Activated CD4-positive, alpha-beta T cell treated with anti-CD3 and anti-CD28 coated beads, Interleukin-2, amount 50 U/mL, for 24 hours (primary cell): ENCODE results near the gene SRRM2.
"Not testable (repeated sequence)": the region's sequence is repeated elsewhere in the genome, so short reads cannot be mapped to it uniquely, and the experiment has no call there.

Experiments used
- DNase-seq, 2 donors: peaks; one replicate each; pipeline ENCODE4 v3.0.0-alpha.2; 2020; ENCODE audit warnings: low read depth in 1 of 2, low spot score in 1 of 2

The SRRM2 gene

GRCh38 chr16:2713985-2714774 lies 38.3 kb upstream of the SRRM2 start:
- no peak for DNase-seq

DNA sequence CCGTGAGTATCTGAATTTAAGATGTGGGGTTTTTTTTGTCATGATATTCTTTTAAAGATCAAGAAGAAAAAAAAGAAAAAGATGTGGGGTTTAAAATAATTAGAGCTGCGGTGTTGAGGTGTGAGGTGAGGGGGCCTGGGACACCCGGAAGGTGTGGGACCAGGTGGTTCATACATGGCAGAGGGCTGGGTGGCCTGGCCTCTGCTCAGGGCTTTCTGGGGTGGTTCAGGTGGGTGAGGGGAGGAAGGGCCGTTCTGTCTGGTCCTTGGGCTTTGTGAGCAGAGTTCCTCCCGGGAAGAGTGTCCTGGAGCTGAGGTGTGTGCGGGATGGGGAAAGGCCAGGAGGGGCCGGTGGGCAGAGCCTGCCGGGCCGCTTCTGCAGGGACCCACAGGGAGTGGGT lies 37.4 kb upstream of the SRRM2 start:
- no peak for DNase-seq

DNA sequence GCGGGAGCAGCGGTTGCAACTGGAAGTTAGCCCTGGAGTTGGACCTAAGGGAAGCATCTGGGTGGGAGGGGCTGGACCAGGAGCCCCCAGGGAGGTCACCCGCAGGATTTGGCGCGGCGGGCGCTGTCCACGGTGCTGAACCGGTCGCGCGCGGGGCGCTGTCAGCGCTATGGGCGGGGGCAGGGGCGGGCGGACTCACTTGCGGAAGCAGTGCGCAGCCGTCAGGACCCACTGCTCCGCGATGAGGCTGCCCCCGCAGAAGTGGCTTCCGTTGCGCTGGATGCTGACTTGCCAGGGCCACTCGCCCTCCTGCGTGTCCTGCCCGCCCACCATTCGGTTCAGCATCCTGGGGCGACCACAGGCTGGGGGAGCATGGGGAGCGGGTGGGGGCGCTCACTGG lies 36.9 kb upstream of the SRRM2 start:
- peak; percentile 57 to 60 for DNase-seq

GRCh38 chr16:2715966-2716885 lies 36.2 kb upstream of the SRRM2 start:
- DNase-seq, result no peak

GRCh38 chr16:2716948-2717347 lies 35.5 kb upstream of the SRRM2 start:
- no peak for DNase-seq

DNA sequence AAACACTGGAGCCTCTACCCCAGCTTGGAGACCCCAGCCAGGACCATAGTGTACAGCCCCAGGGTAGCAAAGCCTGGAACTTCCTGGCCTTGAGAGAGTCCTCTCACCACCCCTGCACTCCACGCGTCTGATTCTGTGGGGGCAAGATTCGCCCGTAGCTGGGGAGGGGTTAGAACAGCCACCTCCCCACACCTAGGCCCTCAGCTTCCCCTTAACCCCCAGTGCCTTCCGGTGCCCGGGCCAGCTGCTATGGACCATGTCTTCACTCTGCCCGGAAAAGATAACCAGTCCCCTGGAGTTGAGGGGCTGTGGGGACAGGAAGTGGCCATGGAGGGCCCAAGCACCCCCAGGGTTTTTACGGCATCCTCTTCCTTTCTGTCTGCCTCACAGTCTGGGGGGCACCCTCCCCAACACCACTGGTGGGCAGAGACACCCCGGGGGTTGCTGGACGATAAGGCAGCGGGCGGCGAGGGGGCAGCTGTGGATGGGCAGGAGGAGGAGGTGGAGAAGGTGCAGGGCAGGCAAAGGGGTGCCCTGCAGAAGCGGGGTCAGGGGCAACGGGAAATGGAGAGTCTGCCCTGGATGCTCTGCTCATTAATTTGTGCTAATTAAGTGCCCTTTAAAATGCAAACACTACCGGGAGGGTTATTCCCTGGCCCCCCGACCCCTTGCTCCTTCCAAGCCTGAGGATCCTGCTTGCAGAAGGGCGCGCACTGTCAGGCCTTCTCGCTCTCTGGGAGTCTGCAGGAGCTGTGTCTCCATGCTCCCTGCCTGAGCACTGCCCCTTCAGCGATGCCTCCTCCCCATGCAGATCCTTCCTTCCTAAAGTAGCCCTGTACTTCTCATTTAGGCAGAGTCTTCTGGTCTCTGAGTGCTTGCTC lies 34.8 kb upstream of the SRRM2 start:
- no peak for DNase-seq

GRCh38 chr16:2719328-2720063 lies 32.9 kb upstream of the SRRM2 start:
- DNase-seq, result no peak

GRCh38 chr16:2720064-2720457 lies 32.4 kb upstream of the SRRM2 start, which contains the start of gene PRSS27:
Gene PRSS27, minus strand, starts transcription at chr16:2720224. Its CDS starts 64 bp downstream, at chr16:2720160.
- no peak for DNase-seq

- DNase-seq, result peak; percentile 80 to 82
These were observed 31.5 kb upstream of the SRRM2 start for GRCh38 chr16:2720719-2721633.

DNA sequence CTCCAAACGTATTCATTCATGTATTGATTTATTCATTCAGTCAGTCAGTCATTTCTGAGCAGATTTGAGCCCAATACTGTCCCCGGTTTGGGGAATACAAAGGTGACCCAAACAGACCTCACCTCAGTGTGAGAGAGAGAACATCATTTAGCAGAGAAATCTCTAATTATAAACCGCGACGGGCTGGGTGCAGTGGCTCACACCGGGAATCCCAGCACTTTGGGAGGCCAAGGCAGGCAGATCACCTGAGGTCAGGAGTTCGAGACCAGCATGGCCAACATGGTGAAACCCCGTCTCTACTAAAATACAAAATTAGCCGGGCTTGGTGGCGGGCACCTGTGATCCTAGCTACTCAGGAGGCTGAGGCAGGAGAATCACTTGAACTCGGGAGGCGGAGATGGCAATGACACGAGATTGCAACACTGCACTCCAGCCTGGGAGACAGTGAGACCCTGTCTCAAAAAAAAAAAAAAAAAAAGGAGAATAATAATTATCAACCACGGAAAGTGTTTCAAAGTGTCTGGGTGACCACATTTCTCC lies 30.7 kb upstream of the SRRM2 start:
- not testable (repeated sequence) for DNase-seq

DNA sequence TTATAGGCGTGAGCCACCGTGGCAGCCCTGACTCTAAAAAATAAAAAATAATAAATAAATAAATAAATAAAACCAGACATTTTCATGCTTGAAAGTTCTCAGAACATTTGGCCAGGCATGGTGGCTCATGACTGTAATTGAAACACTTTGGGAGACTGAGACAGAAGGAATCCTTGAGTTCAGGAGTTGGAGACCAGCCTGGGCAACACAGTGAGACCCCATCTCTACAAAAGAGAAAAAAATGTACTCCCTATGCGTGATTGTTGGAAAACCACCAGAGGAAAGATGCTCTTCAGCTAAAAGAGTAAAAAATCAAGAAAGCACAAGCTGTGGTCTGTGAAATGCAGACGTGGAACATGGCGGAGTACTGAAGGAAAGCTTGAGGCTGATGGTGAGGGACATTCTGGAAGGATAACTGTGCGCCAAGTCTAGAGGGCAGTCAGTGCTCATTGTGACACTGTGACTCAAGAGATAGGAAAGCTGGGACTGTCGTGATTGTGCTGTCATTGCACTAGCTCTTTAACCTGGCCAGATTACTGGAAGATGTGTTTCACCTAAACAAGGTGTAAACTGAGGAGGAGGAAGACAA lies 28.3 kb upstream of the SRRM2 start:
- DNase-seq, result no peak

DNA sequence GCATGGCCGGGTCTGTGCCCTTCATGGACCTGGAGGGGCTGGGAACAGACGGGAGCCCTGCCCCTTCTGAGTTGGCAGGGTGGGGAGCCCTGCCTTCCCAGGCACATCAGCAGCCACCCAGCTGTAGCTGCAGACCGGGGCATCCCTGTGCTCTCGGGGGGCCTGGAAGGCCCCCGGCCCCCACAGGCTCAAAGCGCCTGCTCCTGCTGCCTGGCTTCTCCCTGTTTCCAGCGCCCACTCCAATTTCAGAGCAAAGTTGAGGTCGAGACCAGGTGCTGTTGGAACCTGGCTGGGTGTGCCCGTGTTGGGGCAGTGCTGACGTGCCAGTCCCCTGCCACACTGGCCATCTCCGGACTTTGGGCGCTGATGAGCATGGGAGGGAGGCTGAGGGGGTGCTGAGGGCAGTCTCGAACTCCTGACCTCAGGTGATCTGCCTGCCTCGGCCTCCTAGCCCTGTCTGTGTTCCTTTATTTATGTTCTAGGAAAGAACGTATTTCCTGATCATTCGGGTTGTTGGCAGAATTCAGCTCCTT lies 27.6 kb upstream of the SRRM2 start:
- DNase-seq, result no peak

GRCh38 chr16:2726923-2727322 lies 25.5 kb upstream of the SRRM2 start:
- no peak for DNase-seq

GRCh38 chr16:2728034-2728433 lies 24.4 kb upstream of the SRRM2 start:
- no peak for DNase-seq

DNA sequence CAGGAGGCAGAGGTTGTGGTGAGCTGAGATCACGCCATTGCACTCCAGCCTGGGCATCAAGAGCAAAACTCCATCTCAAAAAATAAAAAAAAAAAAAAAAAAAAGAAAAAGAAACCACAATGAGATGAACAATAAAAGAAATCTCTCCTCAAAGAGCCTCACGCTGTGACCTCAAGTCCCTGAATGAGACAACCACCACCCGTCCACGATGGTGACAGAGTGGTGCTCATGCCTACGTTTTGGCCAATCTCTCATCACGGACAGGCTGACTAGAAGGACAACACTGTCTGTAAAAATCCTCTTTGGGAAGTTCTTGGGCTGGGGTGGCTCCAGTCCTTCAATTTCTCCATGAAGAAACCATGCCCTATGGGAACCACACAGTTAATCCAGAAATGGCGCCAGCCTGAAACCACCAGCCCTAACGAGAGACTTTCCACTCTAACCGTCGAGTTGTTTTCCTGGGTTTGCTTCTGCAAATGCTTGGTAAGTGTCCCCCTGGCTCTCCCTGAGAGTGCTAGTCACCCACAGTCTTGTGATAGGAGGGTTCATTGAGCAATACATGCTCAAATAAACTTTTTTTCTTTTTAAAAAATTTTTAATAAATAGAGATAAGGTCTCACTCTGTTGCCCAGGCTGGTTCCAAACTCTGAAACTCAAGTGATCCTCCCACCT lies 17.5 kb upstream of the SRRM2 start:
- DNase-seq, result no peak

GRCh38 chr16:2736476-2737237 lies 15.8 kb upstream of the SRRM2 start:
- no peak for DNase-seq

DNA sequence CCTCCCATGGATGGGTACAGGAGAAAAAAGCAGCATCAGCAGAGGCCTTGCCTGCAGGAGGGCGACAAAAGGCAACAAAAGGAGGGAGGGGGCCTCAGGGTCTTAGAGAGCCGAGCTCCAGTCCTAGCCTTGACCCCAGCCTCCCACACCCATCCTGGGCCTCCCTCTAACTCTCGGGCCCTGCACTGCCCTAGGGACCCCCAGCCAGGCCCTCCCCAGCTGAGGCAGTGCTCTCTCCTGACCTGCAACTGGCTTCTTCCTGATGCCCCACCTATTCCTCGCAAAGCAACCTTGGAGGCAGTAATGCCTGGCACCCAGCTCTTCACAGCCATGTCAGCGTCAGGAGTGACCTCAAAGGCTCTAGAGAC lies 15.2 kb upstream of the SRRM2 start:
- DNase-seq, result no peak
